ENCODE results near the gene DYRK1B. TPM values are rescaled to one million over a fixed set of nuclear protein-coding genes. Genes with fewer than 3 reads are reported as not detected.
"Not testable (repeated sequence)": the region's sequence is repeated elsewhere in the genome, so short reads cannot be mapped to it uniquely, and the experiment has no call there.

DYRK1B gene
- total RNA-seq (2014; rRNA removed; shearing (Covaris generic)): 14.4 and 15.2 TPM in 2 replicates

DNA sequence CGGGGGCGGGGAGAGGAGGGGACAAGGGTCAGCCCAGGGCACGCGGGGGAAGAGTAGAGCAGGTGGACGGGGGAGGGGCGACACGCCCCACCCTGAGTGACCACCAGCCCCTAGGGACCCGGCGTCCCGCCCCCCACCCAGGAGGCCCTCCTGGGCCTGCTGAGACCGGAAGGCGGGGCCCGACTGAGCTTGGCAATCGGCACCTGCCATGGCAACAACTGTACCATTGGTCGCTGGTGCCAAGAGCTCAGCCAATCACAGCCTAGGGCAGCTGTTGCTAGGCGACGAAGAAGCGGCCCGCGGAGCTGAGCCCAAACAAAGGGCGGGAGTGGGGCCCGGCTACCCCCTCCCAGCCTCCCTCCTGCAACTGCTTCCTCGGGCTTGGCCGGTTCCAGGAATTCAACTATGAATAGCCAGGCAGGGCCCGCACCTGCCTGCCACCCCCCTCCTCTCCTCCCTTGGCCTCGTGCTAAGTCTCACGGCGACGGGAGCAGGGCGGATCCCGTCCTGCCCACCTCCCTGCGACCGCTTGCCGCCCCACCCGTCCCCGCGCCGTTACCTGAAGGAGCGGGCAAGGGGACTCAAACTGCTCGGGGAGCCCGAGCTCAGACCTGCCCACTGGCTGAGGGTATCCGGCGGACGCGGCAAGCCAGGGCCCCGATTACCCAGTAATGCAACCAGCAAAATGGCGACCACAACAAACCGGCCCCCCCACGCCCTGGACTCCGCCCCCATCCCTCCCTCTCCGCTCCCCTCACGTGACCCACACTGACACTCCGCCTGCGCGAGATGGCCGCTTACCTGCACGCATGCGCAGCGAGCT lies at the start of gene DYRK1B:
Gene DYRK1B, minus strand, starts transcription at position 699 of the 823 bp plus-strand sequence. CDS start 2,295 bp downstream, outside the sequence.
- Histone ChIP-seq H3K4me3 (peak within 1 kb of the TSS; percentile 65), H3K4me1 (peaks cover 20% of the 10 kb centered on the region), H3K27ac (peak within 1 kb of the TSS; percentile 89), H3K27me3 (no peaks in the 10 kb centered on the region), H3K9me3 (replicated peaks) (no peaks in the 10 kb centered on the region), H3K36me3 (peaks cover 73% of the 10 kb centered on the region)
- peak; percentile 100 for DNase-seq

DNA sequence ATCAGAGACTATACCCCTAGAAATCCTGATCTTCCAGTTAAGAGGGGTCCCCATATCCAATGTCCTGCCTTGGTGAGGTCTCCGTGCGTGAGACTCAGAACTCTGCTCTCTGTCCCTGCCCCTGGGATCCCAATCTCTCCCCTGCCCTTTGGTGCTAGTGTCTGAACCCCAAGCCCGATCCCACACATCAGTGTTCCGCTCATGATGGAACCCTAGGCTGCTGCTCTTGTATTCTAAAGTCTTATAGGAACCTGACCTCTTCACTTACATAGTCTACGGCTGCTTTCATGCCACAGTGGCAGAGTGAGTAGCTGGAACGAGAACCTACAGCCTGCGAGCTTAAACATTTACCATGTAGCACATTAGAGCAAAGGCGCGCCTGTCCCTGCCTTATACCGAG lies 48.7 kb upstream of the DYRK1B start:
- DNase-seq; H3K9me3 ChIP-seq (replicated peaks); H3K4me3 ChIP-seq; H3K27ac ChIP-seq; H3K36me3 ChIP-seq; H3K4me1 ChIP-seq; H3K27me3 ChIP-seq: not testable (repeated sequence)

DNA sequence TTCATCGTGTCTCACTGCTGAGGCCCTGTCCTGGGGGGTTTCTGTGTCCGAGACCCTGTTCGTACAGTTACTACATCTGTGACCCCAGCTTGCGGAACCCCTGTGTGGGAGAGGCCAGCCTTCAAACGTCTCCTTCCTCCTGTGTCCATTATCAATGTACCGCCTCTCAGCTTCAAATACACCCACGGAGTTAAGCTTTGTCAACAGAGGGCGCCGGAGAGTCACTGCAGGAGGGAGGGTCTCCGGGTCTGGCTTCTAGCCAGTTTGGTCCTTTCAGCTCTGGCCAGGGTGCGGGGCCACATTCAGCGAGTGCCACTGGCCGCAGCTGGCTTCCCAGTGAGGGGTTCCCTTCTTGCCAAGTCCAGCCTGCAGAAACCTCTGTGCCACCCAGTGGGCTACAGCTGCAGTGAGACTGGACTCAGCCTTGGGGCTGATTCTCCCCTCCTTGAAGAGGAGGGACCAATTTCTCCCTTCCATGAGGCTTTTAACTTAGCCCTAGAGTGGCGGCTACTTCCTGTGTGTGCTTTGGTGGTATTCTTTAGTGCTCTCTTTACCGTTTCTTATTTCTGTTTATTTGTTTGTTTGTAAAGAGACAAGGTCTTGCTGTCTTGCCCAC lies 47.6 kb upstream of the DYRK1B start:
- DNase-seq: peak; percentile 58 to 77
- H3K9me3 ChIP-seq (replicated peaks); H3K27ac ChIP-seq; H3K4me3 ChIP-seq; H3K36me3 ChIP-seq; H3K27me3 ChIP-seq; H3K4me1 ChIP-seq: not testable (repeated sequence)

DNA sequence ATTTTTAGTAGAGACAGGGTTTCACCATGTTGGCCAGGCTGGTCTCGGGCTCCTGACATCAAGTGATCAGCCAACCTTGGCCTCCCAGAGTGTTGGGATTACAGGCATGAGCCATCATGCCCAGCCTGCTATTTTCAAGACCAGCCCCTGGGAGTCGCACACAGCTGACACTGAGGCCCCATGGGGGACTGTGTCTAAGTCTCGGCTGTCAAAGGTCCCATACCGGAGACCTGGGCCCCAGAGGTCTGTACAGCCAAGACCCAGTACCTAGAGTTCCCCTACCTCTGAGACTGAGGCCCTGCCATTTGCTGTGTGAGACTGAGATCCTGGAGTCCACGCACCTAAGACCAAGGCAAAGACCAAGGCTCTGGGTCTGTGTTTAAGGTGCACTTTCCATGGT lies 46.3 kb upstream of the DYRK1B start:
- DNase-seq; H3K36me3 ChIP-seq; H3K9me3 ChIP-seq (replicated peaks); H3K27me3 ChIP-seq; H3K4me3 ChIP-seq; H3K4me1 ChIP-seq; H3K27ac ChIP-seq: not testable (repeated sequence)

DNA sequence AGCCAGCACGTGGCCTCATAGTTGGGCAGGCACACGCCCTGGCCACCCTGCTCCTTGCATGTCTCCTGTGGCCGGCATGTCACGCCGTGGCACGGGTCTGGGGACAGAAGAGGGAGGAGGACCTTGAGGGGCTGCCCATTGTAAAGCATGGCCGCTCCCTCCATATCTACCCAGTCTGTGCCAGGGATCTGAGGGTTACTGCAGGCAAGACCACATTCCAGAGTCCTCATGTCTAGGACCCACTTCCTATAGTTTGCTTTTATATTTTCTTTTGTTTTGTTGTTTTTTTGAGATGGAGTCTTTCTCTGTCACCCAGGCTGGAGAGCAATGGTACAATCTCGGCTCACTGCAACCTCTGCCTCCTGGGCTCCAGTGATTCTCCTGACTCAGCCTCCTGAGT lies 45.8 kb upstream of the DYRK1B start:
- not testable (repeated sequence) for DNase-seq; H3K27ac ChIP-seq; H3K4me3 ChIP-seq; H3K4me1 ChIP-seq; H3K27me3 ChIP-seq; H3K9me3 ChIP-seq (replicated peaks)
- H3K36me3 ChIP-seq: peaks cover 12% of the 10 kb centered on the region

DNA sequence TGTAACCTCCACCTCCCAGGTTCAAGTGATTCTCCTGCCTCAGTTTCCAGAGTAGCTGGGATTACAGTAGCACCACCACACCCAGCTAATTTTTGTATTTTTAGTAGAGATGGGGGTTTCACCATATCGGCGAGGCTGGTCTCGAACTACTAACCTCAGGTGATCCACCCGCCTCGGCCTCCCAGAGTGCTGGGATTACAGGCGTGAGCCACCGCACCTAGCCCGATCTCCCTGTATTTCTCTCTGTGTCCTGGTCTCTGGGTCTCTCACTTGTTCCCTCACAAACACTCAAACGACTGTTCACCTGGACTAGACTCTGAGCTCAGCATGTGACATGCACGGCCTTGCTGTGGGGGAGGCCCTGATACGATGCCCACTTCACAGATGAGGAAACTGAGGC lies 44.9 kb upstream of the DYRK1B start:
- not testable (repeated sequence) for H3K9me3 ChIP-seq (replicated peaks); H3K27me3 ChIP-seq; DNase-seq; H3K4me3 ChIP-seq; H3K4me1 ChIP-seq; H3K27ac ChIP-seq
- H3K36me3 ChIP-seq: peaks cover 21% of the 10 kb centered on the region

DNA sequence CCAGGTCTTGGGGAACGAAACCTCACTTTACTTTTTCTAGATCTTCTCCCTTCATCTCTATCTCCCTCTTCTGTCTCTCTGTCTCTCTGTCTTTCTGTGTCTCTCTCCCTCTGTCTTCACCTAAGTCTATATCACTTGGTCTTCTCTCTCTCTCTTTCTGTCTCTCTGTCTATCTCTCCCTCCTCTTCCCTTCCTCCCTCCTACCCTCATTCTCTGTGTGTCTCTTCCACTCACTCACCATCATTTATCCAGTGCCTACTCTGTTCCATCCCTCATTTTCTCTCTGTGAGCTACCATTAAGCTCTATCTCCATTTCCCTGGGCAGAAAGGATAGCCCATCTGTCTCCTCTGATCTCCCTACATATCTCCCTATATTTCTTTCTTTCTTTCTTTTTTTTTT lies 44.4 kb upstream of the DYRK1B start:
- Histone ChIP-seq H3K4me1 (peaks cover 6% of the 10 kb centered on the region), H3K27me3 (no peaks in the 10 kb centered on the region), H3K36me3 (peaks cover 26% of the 10 kb centered on the region), H3K27ac (no peak overlapping the region), H3K9me3 (replicated peaks) (no peaks in the 10 kb centered on the region), H3K4me3 (no peak overlapping the region)
- DNase-seq: no peak

DNA sequence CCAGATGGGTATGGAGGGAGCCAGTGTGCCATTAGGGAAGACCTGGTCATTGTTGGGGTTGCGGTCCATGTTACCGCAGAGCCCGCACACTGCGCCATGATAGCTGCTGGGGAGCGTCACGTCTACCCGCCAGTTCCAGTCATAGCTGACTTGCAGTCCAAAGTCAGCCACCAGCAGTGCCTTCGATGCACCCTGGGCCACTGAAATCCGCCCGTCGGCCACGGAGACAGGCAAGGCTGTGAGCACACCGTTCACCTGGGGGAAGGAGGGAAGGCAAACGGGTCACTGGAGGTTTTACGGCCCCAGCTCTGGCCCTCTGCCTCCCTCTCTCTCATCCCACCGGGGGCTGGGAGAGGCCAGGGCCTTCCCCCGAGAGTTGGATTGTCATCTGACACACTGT lies 44.0 kb upstream of the DYRK1B start:
- not testable (repeated sequence) for H3K4me1 ChIP-seq; H3K27ac ChIP-seq; H3K4me3 ChIP-seq; H3K9me3 ChIP-seq (replicated peaks); DNase-seq; H3K27me3 ChIP-seq
- H3K36me3 ChIP-seq: peaks cover 30% of the 10 kb centered on the region

DNA sequence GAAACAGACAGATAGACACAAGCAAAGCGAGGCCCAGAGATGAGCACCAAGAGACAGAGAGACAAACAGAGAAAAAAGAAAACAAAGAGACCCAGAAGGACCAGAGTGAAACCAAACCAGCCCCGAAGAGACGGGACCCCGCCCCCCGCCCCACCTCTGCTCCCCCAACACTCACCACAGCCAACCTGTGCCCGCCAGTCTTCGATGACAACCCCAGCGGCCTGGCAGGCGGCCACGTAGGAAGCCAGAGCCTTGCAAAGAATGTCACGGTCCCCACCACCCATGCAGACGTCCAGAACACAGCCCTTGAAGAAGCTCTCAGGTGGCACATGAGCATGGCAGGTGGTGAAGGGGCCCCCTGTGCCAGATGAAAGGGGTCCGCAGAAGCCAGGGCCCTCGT lies 43.5 kb upstream of the DYRK1B start:
- peak overlapping the region; percentile 42; the same call in 1 of the 2 replicates for H3K27ac ChIP-seq
- H3K9me3 ChIP-seq (replicated peaks); H3K27me3 ChIP-seq; H3K4me1 ChIP-seq; H3K4me3 ChIP-seq: not testable (repeated sequence)
- H3K36me3 ChIP-seq: peaks cover 33% of the 10 kb centered on the region
- peak; percentile 94 for DNase-seq

DNA sequence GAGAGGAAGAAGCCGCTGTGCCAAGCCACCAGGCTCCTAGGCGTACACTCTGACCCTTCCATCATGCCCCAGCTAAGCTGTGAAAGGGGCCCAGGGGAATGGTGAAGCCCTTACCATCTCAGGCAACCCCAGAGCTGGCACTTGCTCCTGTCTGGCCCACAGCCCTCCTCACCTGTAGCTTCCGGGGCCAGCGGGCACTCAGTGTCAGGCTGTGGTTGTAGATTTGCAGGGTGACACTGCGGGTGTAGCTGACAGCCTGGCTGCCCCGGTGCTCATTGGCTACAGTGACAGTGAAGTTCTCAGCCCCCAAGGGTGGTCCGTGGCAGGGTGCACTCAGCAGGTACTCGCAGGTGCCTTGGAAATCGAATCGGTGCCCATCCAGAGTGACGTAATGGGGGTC lies 42.5 kb upstream of the DYRK1B start:
- H3K36me3 ChIP-seq: peaks cover 40% of the 10 kb centered on the region
- H3K27ac ChIP-seq; H3K4me3 ChIP-seq; DNase-seq; H3K9me3 ChIP-seq (replicated peaks); H3K4me1 ChIP-seq; H3K27me3 ChIP-seq: not testable (repeated sequence)

DNA sequence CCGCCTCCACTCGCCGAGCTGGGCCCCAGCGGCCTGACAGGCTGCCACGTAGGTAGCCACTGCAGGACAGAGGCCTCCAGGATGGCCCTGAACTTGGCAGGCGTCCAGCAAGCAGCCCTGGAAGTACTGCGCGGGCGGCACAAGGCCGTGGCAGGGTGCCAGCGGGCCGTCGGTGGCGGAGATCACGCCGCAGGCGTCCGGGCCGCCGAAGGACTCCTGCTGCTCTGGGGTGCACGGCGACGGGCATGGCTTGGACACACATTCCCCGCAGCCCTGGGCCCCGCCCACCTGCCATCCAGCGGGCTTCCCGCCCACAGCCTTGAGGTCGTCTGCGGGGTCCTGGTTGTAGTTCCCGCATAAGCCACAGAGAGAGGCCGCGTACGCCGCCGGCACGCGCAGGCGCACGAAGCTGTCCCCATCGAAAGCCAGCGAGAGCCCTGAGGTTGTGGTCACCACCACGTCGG lies 41.5 kb upstream of the DYRK1B start:
- H3K4me1 ChIP-seq; H3K27ac ChIP-seq; DNase-seq; H3K9me3 ChIP-seq (replicated peaks); H3K27me3 ChIP-seq; H3K4me3 ChIP-seq: not testable (repeated sequence)
- H3K36me3 ChIP-seq: peaks cover 44% of the 10 kb centered on the region

DNA sequence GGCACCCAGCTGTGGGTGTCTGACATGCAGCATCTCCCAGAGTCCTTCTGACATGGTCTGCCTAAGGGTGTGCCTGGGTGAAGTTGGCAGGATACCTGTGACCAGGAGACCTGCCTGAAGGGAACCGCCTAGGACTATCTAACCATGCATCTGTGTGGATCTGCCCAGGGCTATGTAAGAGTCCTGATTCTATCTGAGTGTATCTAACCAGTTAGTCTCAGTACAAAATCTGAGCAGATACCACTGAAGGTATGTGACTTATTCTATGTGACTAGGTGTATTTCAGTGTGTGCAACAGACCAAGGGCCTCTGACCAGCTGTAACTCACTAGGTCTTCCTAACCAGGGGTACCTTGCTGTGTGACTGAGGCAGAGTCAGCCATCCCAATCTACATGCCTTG lies 40.4 kb upstream of the DYRK1B start:
- H3K36me3 ChIP-seq: peaks cover 52% of the 10 kb centered on the region
- no peak overlapping the region for H3K4me3 ChIP-seq
- H3K27ac ChIP-seq: no peak overlapping the region
- H3K4me1 ChIP-seq: peaks cover 6% of the 10 kb centered on the region
- H3K27me3 ChIP-seq: no peaks in the 10 kb centered on the region
- no peak for DNase-seq
- no peaks in the 10 kb centered on the region for H3K9me3 ChIP-seq (replicated peaks)

DNA sequence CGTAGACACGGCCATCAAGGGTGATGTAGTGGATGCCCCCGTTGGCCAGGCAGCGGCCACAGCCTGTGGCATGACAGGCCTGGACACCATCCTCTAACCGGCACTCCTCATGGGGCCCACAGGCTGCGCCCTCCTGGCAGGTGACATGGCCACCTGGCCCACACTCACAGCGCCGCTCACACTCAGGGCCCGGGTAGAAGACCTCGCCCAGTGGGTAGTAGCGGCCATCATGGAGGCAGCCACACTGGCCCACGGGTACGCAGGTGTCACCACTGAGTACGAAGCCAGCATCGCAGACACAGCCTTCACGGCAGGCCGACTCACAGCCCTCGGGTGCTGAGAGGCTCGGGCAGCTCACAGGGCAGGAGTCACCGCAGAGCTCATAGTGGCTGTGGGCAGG lies 39.4 kb upstream of the DYRK1B start:
- peaks cover 59% of the 10 kb centered on the region for H3K36me3 ChIP-seq
- no peak overlapping the region for H3K4me3 ChIP-seq
- H3K27ac ChIP-seq: no peak overlapping the region
- no peak for DNase-seq
- H3K4me1 ChIP-seq: peaks cover 2% of the 10 kb centered on the region
- H3K9me3 ChIP-seq (replicated peaks): no peaks in the 10 kb centered on the region
- H3K27me3 ChIP-seq: no peaks in the 10 kb centered on the region

DNA sequence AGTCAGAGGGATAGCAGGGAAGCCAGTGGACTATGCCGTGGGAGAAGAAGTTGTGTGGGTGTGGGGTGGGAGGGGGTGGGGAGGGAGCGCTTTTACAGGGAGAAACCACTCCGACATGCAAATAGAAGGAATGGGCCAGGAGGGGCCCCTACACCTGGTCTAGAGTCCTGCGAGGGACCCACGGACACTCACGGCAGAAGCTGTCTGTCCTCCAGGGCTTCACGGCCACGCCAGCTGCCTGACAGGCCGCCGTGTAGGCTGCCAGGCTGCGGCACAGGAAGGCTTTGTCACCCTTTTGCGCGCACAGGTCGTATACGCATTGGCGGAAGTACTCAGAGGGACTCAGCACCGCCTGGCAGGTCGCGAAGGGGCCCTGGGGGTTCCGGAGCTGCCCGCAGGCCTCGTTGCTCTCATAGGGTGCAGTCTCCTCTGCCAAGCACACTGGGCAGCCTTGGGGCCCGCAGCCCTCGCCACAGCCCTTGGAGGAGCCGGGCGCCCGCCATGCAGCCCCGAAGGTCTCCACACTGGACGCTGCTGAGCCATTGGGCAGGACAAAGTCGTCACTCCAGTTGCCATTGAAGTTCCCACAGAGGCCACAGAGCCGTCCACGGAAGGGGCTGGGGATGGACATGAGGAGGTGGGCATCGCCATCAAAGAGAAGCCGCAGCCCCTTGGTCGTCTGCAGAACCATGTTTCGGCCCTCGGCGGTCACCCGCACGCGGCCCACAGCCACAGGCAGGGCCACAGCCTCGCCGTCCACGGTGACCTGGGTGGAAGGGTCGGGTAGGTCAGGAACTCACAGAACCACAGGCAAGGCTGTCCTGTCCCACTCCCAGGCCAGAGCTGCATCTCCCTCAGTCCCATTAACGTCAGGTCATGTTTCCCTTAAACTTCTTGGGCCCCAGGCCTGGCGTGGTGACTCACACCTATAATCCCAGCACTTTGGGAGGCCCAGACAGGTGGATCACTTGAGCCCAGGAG lies 38.2 kb upstream of the DYRK1B start:
- no peaks in the 10 kb centered on the region for H3K4me1 ChIP-seq
- no peak overlapping the region for H3K4me3 ChIP-seq
- no peaks in the 10 kb centered on the region for H3K27me3 ChIP-seq
- peaks cover 66% of the 10 kb centered on the region for H3K36me3 ChIP-seq
- H3K27ac ChIP-seq: no peak overlapping the region
- DNase-seq: no peak
- H3K9me3 ChIP-seq (replicated peaks): no peaks in the 10 kb centered on the region

DNA sequence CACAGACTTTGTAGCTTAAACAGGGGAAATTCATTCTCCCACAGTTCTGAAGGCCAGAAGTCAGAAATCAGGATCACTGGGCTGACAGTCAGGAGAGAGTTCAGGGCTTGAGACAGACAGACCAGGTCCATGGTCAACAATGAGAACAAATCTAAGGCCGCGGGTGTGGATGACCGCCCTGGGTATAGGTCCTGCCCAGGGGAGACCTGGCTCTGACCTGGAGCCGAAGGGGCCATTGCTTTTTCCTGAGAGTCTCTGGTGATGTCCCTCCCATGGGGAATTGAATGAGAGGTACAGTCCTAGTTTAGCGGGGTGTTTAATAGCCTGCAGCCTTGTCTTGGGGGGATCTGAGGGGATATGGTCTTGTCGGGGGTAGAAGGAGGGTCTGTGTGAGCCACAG lies 37.4 kb upstream of the DYRK1B start:
- H3K36me3 ChIP-seq: peaks cover 74% of the 10 kb centered on the region
- H3K4me3 ChIP-seq: no peak overlapping the region
- no peak overlapping the region for H3K27ac ChIP-seq
- H3K27me3 ChIP-seq: no peaks in the 10 kb centered on the region
- DNase-seq: no peak
- H3K9me3 ChIP-seq (replicated peaks): no peaks in the 10 kb centered on the region
- H3K4me1 ChIP-seq: no peaks in the 10 kb centered on the region
